Body of pancreas (tissue), 4 donors: ENCODE measurements around the gene NMD3. TPM values are rescaled to one million over a fixed set of nuclear protein-coding genes. Genes with fewer than 3 reads are reported as not detected.

ENCODE experiments used
- ATAC-seq: fragments of 150-250 bp; one replicate; pipeline ENCODE4 v1.9.1; 2016
- DNase-seq, 4 donors: peaks; one replicate each; pipeline ENCODE4 v3.0.0-alpha.2; 2019
- H3K27ac ChIP-seq, 4 donors: fragments of 200-600 bp; sonication (generic); 1 replicate in 3 of 4; 2 replicates in 1 of 4; pipeline versions ENCODE4 v1.5.1 to v1.6.1; 2016 to 2019; ENCODE audit warnings: mild to moderate bottlenecking in 1 of 4, mixed read lengths in 1 of 4, moderate library complexity in 1 of 4
- H3K27me3 ChIP-seq, 2 donors: fragments of 200-600 bp; sonication (generic); one replicate each; pipeline ENCODE4 v1.6.0; 2016; ENCODE audit warnings: mild to moderate bottlenecking in 1 of 2
- H3K36me3 ChIP-seq, 2 donors: fragments of 200-600 bp; sonication (generic); replicated peaks in 1 of 2; 2 replicates each; pipeline ENCODE4 v1.5.1; 2016; ENCODE audit warnings: low read depth in 2 of 2; ENCODE audit not compliant: insufficient read depth in 1 of 2
- H3K4me1 ChIP-seq: fragments of 200-600 bp; sonication (generic); one replicate; pipeline ENCODE4 v1.6.0; 2016
- H3K4me3 ChIP-seq, 2 donors: fragments of 200-600 bp; sonication (generic); 1 replicate in 1 of 2; 2 replicates in 1 of 2; pipeline ENCODE4 v1.5.1; 2016 to 2019
- H3K9me3 ChIP-seq, 3 donors: fragments of 200-600 bp; sonication (generic); 1 replicate in 2 of 3; 2 replicates in 1 of 3; pipeline ENCODE4 v1.5.1; 2016
- CTCF ChIP-seq, 7 experiments: fragments of 450-650 bp in 4 of 7; fragments of 200-600 bp in 3 of 7; sonication (generic) in 3 of 7; IDR thresholded peaks; one replicate each; pipeline ENCODE4 v1.5.1; 2016 to 2019; ENCODE audit warnings: antibody characterized with exemption in 7 of 7
- POLR2A ChIP-seq, 3 donors: fragments of 450-650 bp; IDR thresholded peaks; one replicate each; pipeline ENCODE4 v1.6.1; 2016; ENCODE audit warnings: antibody characterized with exemption in 3 of 3, mild to moderate bottlenecking in 2 of 3
- WGBS, 2 donors: methylation state at CpG; one replicate each; pipeline ENCODE4 v1.1.5; 2017; 5-methylcytosine and 5-hydroxymethylcytosine counted together
- intact Hi-C: fragments of 100-400 bp; cut with DNase I; formaldehyde crosslinking; loops from one replicate; pipeline ENCODE4 v1.15.1; 2023
- total RNA-seq, 2 donors: library from RNA; depleted of rRNA; stranded (reverse); fragments of >200 nt; gene quantifications; one replicate each; pipeline ENCODE4 v1.1.0, GENCODE V29; 2016

NMD3 gene
- total RNA-seq, 2 donors from 2014 or later = 37.2 to 41.2 TPM

- intact Hi-C loops = no loop called here
- H3K4me1 ChIP-seq = peaks cover 16% of the 10 kb centered on the region
- H3K36me3 ChIP-seq = peaks cover 0 to 3% of the 10 kb centered on the region in 2 donors
- no peak overlapping the region for H3K4me3 ChIP-seq
- WGBS, 2 donors = 94% methylated on average over 2 of the region's 2 CpGs
- H3K27ac ChIP-seq = no peak overlapping the region
- no peaks in the 10 kb centered on the region for H3K27me3 ChIP-seq
- DNase-seq = no peak
- ATAC-seq = no peak
- no peaks in the 10 kb centered on the region for H3K9me3 ChIP-seq
- TF ChIP-seq CTCF (IDR thresholded peaks at IDR 0.05) (no peak), POLR2A (IDR thresholded peaks at IDR 0.05) (no peak)
Measured at GRCh38 chr3:161230621-161231171, 9.6 kb downstream of the NMD3 start.

- ATAC-seq = no peak
- no peak overlapping the region for H3K4me3 ChIP-seq
- no peaks in the 10 kb centered on the region for H3K27me3 ChIP-seq
- 94 to 96% methylated on average over 2 of the region's 2 CpGs for WGBS, 2 donors
- peaks cover 7% of the 10 kb centered on the region for H3K4me1 ChIP-seq
- H3K9me3 ChIP-seq = no peaks in the 10 kb centered on the region
- no peak overlapping the region for H3K27ac ChIP-seq
- DNase-seq = no peak
- peaks cover 0 to 3% of the 10 kb centered on the region in 2 donors for H3K36me3 ChIP-seq
- TF ChIP-seq CTCF (IDR thresholded peaks at IDR 0.05) = no peak
- no peak for TF ChIP-seq POLR2A (IDR thresholded peaks at IDR 0.05)
- intact Hi-C loops = no loop called here
Measured at GRCh38 chr3:161231861-161232260, 10.8 kb downstream of the NMD3 start.

DNA sequence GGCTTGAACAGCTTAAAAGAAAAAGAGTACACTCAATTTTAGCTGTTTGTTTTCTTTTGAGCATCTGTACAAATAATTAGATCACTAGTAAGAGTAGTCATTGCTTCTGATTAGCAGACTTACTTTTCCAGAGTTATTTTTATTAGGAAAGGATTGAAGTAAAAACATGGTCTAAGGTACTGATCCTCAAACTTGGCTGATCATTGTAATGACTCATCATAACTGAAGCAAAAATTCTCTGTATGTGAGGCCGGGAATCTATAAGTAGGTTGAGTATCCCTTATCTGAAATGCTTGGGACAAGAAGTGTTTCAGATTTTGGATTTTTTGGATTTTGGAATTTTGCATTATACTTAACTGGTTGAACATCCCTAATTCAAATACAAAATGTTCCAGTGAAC lies 12.4 kb downstream of the NMD3 start:
- DNase-seq (no peak), ATAC-seq (no peak)
- Histone ChIP-seq H3K36me3 (peaks cover 0 to 3% of the 10 kb centered on the region in 2 donors), H3K9me3 (no peaks in the 10 kb centered on the region), H3K27me3 (no peaks in the 10 kb centered on the region), H3K4me1 (peaks cover 6% of the 10 kb centered on the region), H3K27ac (no peak overlapping the region), H3K4me3 (no peak overlapping the region)
- intact Hi-C loops = no loop called here
- TF ChIP-seq POLR2A (IDR thresholded peaks at IDR 0.05) (no peak), CTCF (IDR thresholded peaks at IDR 0.05) (no peak)
- 92 to 94% methylated on average over 1 of the region's 1 CpG for WGBS, 2 donors

DNA sequence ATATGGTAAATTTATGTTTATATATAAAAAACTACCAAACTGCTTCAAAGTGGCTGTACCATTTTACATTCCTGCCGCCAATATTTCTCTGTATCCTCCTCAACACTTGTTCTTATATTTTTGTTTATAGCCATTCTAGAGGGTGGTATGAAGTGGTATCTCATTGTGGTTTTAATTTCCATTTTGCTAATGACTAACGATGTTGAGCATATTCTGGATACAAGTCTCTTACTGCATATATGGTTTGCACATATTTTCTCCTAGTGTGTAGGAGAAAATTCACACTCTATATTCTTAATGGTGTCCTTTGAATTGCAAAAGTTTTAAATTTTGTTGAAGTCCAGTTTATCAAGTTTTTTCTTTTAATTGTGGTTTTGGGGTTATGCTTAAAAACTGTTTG lies 15.1 kb downstream of the NMD3 start:
- H3K4me1 ChIP-seq = no peaks in the 10 kb centered on the region
- peaks cover 0 to 6% of the 10 kb centered on the region in 2 donors for H3K36me3 ChIP-seq
- WGBS, 2 donors = 92 to 100% methylated on average over 2 of the region's 2 CpGs
- ATAC-seq (no peak), DNase-seq (no peak)
- intact Hi-C loops = no loop called here
- no peak overlapping the region for H3K27ac ChIP-seq
- TF ChIP-seq CTCF (IDR thresholded peaks at IDR 0.05) (no peak), POLR2A (IDR thresholded peaks at IDR 0.05) (no peak)
- H3K9me3 ChIP-seq = no peaks in the 10 kb centered on the region
- H3K27me3 ChIP-seq = no peaks in the 10 kb centered on the region
- H3K4me3 ChIP-seq = no peak overlapping the region

- TF ChIP-seq CTCF (IDR thresholded peaks at IDR 0.05) = no peak
- TF ChIP-seq POLR2A (IDR thresholded peaks at IDR 0.05) = no peak
- 56 to 59% methylated on average over 2 of the region's 2 CpGs for WGBS, 2 donors
- no peak for ATAC-seq
Measured at GRCh38 chr3:161239700-161240099, 18.6 kb downstream of the NMD3 start.

More at GRCh38 chr3:161239700-161240099, 18.6 kb downstream of the NMD3 start:
- H3K4me3 ChIP-seq = no peak overlapping the region
- DNase-seq = no peak
- no peak overlapping the region for H3K27ac ChIP-seq
- intact Hi-C loops = no loop called here
- no peaks in the 10 kb centered on the region for H3K27me3 ChIP-seq
- no peaks in the 10 kb centered on the region for H3K4me1 ChIP-seq
- no peaks in the 10 kb centered on the region for H3K9me3 ChIP-seq
- peaks cover 0 to 15% of the 10 kb centered on the region in 2 donors for H3K36me3 ChIP-seq
